Measurements from ENCODE around the gene TBCK. TPM values are rescaled to one million over a fixed set of nuclear protein-coding genes. Genes with fewer than 3 reads are reported as not detected.

TBCK gene
- total and polyA plus RNA-seq, 4 donors: 4.9 to 25.5 (median 15.8) TPM

DNA sequence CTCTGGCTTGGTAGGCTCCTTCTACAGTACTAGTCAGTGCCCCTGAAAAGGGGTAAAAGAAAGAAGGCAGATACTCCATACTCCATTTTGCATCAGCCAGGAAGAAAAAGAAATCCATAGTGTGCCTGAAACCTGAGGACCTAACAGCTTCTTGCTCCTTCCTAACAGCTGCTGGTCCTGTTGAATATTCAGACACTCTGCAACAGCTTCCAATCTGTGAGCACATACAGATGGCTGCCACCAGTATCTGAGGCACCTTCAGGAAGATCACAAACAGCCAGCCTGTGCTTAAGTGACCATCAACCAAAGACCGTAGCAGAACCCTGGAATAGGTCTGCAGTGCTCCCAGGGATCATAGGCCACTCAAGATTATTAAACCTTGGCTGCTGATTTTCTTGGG, 48.3 kb upstream of the TBCK start:
- Histone ChIP-seq H3K4me1 (ENCODE audit: control insufficient read depth in 4 of 4, insufficient read depth in 4 of 4, low read length in 3 of 4) (no peaks in the 10 kb centered on the region), H3K27ac (ENCODE audit: low read depth in 1 of 2, low read length in 2 of 2) (no peak overlapping the region), H3K27me3 (ENCODE audit: control insufficient read depth in 4 of 4, insufficient read depth in 4 of 4, low read length in 3 of 4) (no peaks in the 10 kb centered on the region), H3K36me3 (ENCODE audit: control insufficient read depth in 4 of 4, insufficient read depth in 3 of 4, low read depth in 1 of 4, low read length in 3 of 4) (no peaks in the 10 kb centered on the region), H3K9ac (ENCODE audit: low read depth in 1 of 2, low read length in 2 of 2) (no peak overlapping the region), H3K9me3 (ENCODE audit: control insufficient read depth in 4 of 4, low read length in 3 of 4) (no peaks in the 10 kb centered on the region), H3K4me3 (ENCODE audit: low read depth in 1 of 3, low read length in 3 of 3) (no peak overlapping the region)
- 97% methylated on average over 1 of the region's 1 CpG for WGBS
- no peak for DNase-seq (ENCODE audit: low spot score)
- TF ChIP-seq, protein P1, sequence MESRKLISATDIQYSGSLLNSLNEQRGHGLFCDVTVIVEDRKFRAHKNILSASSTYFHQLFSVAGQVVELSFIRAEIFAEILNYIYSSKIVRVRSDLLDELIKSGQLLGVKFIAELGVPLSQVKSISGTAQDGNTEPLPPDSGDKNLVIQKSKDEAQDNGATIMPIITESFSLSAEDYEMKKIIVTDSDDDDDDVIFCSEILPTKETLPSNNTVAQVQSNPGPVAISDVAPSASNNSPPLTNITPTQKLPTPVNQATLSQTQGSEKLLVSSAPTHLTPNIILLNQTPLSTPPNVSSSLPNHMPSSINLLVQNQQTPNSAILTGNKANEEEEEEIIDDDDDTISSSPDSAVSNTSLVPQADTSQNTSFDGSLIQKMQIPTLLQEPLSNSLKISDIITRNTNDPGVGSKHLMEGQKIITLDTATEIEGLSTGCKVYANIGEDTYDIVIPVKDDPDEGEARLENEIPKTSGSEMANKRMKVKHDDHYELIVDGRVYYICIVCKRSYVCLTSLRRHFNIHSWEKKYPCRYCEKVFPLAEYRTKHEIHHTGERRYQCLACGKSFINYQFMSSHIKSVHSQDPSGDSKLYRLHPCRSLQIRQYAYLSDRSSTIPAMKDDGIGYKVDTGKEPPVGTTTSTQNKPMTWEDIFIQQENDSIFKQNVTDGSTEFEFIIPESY (IDR thresholded peaks at IDR 0.05): no peak
- TF ChIP-seq RAD21 (IDR thresholded peaks at IDR 0.05): no peak
- TF ChIP-seq, protein P2, sequence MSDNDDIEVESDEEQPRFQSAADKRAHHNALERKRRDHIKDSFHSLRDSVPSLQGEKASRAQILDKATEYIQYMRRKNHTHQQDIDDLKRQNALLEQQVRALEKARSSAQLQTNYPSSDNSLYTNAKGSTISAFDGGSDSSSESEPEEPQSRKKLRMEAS (IDR thresholded peaks at IDR 0.05): no peak
- TF ChIP-seq SP1 (IDR thresholded peaks at IDR 0.05): no peak
- TF ChIP-seq, protein P3, sequence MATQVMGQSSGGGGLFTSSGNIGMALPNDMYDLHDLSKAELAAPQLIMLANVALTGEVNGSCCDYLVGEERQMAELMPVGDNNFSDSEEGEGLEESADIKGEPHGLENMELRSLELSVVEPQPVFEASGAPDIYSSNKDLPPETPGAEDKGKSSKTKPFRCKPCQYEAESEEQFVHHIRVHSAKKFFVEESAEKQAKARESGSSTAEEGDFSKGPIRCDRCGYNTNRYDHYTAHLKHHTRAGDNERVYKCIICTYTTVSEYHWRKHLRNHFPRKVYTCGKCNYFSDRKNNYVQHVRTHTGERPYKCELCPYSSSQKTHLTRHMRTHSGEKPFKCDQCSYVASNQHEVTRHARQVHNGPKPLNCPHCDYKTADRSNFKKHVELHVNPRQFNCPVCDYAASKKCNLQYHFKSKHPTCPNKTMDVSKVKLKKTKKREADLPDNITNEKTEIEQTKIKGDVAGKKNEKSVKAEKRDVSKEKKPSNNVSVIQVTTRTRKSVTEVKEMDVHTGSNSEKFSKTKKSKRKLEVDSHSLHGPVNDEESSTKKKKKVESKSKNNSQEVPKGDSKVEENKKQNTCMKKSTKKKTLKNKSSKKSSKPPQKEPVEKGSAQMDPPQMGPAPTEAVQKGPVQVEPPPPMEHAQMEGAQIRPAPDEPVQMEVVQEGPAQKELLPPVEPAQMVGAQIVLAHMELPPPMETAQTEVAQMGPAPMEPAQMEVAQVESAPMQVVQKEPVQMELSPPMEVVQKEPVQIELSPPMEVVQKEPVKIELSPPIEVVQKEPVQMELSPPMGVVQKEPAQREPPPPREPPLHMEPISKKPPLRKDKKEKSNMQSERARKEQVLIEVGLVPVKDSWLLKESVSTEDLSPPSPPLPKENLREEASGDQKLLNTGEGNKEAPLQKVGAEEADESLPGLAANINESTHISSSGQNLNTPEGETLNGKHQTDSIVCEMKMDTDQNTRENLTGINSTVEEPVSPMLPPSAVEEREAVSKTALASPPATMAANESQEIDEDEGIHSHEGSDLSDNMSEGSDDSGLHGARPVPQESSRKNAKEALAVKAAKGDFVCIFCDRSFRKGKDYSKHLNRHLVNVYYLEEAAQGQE (IDR thresholded peaks at IDR 0.05): no peak
- TF ChIP-seq HNF4G (IDR thresholded peaks at IDR 0.05): no peak
- TF ChIP-seq HNF4A (conservative IDR thresholded peaks at IDR 0.05): no peak
- TF ChIP-seq EGR1 (IDR thresholded peaks at IDR 0.05; ENCODE audit: low read depth in 2 of 2): no peak
- TF ChIP-seq JUND (IDR thresholded peaks at IDR 0.05): no peak
- no peak for TF ChIP-seq RXRA (IDR thresholded peaks at IDR 0.05)
- no peak for TF ChIP-seq NR2F2 (IDR thresholded peaks at IDR 0.05)
- TF ChIP-seq FOXA2 (IDR thresholded peaks at IDR 0.05): no peak
- no peak for TF ChIP-seq TAF1 (conservative IDR thresholded peaks at IDR 0.05)
- TF ChIP-seq, protein P4, sequence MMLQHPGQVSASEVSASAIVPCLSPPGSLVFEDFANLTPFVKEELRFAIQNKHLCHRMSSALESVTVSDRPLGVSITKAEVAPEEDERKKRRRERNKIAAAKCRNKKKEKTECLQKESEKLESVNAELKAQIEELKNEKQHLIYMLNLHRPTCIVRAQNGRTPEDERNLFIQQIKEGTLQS (IDR thresholded peaks at IDR 0.05): no peak
- no peak for TF ChIP-seq YY1 (IDR thresholded peaks at IDR 0.05)
- TF ChIP-seq GABPA (IDR thresholded peaks at IDR 0.05 in 1 of 2, conservative IDR thresholded peaks at IDR 0.05 in 1 of 2): no peak
- TF ChIP-seq, protein P5, sequence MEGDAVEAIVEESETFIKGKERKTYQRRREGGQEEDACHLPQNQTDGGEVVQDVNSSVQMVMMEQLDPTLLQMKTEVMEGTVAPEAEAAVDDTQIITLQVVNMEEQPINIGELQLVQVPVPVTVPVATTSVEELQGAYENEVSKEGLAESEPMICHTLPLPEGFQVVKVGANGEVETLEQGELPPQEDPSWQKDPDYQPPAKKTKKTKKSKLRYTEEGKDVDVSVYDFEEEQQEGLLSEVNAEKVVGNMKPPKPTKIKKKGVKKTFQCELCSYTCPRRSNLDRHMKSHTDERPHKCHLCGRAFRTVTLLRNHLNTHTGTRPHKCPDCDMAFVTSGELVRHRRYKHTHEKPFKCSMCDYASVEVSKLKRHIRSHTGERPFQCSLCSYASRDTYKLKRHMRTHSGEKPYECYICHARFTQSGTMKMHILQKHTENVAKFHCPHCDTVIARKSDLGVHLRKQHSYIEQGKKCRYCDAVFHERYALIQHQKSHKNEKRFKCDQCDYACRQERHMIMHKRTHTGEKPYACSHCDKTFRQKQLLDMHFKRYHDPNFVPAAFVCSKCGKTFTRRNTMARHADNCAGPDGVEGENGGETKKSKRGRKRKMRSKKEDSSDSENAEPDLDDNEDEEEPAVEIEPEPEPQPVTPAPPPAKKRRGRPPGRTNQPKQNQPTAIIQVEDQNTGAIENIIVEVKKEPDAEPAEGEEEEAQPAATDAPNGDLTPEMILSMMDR (IDR thresholded peaks at IDR 0.05; ENCODE audit: low read depth, low read length, missing input control): no peak
- no peak for TF ChIP-seq FOXA1 (IDR thresholded peaks at IDR 0.05)

Data from liver (tissue), 9 donors.